NCI-H2171 treated with DMSO at 0.1 percent for 48 hours (cell line): Measurements from ENCODE around the gene PDLIM5.

Experiments
- DNase-seq: peaks from one replicate; lab custom pipeline; 2025; lab: John Stamatoyannopoulos, UW

PDLIM5 gene

DNA sequence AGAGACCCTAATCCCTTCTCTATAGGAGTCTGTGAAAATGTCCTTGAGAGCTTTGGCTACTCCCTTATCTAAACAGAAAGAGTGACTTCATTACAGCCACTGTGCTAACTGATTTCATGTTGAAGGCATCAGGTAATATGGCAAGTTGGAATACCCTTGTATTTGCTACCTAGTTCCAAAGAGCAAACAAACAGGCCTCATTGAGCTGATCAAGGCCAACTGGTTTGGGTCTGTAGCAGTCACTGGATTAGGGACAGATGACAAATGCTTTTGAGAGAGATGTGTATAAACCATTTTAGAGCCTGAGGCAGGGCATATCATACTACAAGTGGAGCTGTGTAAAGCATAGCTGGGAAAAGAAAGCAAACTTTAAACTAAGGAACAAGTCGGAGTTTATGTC, 22.9 kb upstream of the PDLIM5 start:
- DNase-seq = no peak

DNA sequence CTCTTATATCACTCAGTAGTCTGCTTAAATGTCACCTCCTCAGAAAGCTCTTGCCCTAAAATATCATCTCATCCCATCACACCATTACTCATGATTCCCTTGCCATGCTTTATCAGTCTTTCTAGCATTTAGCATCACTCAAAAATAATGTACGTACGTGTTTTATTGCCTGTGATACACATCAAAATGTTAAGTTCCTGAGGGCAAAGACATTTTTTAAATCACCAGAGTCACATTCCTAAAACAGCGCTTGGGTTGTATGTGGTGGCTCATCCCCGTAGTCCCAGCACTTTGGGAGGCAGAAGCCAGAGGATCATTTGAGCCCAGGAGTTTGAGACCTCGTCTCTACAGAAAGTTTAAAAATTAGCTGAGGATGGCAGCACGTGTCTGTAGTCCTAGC, 21.3 kb upstream of the PDLIM5 start:
- DNase-seq = no peak

- DNase-seq = no peak
These were observed 20.4 kb upstream of the PDLIM5 start for GRCh38 chr4:94431388-94431787.

DNA sequence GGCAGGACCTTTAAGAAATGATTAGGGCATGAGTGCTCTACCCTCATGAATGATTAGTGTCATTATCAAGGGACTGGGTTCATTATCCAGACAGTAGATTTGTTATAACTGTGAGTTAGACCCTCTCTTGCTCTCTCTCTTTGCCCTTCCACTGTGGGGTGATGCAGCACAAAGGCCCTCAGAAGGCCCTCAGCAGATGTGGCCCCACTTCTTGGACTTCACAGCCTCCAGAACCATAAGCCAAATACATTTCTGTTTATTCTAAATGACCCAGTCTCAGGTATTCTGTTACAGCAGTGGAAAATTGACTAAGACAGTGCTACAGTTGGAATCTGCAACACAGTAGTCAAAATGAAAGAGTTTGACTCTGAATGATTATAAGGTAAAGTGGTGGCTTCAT, 17.2 kb upstream of the PDLIM5 start:
- DNase-seq = no peak

GRCh38 chr4:94435874-94436273, 15.9 kb upstream of the PDLIM5 start:
- no peak for DNase-seq

DNA sequence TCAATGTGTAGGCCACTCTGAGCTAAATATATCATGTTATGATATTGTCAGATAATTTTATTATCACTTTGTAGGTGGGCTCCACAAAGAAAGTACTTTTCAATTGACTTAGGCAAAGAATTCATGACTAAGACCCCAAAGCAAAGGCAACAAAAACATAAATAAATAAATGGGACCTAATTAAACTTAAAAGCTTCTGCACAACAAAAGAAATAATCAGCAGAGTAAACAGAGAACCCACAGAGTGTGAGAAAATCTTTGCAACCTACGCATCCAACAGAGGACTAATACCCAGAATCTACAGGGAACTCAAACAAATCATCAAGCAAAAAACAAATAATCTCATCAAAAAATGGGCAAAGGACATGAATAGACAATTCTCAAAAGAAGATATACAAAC, 15.2 kb upstream of the PDLIM5 start:
- DNase-seq = no peak

GRCh38 chr4:94439606-94440005, 12.1 kb upstream of the PDLIM5 start:
- DNase-seq = no peak

- no peak for DNase-seq
These were observed 9.9 kb upstream of the PDLIM5 start for GRCh38 chr4:94441838-94442237.

DNA sequence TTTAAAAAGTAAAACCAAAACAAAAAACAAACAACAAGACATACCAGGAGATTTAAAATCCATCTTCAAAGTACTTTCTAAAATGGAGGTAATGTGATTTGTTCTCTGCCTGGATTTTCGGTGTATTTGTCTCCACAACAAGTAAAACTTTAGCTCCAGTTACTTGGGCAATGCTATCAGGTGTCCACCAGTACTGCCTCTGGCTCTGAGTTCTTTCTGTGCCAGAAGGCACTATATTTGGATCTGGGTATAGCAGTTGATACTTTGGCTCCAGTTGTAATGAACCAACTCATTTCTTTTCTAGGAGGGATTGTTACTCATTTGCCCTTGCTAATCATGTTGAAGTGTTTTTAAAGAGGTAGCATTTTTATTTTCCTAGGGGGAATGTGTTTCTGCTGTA, 9.5 kb upstream of the PDLIM5 start:
- no peak for DNase-seq

DNA sequence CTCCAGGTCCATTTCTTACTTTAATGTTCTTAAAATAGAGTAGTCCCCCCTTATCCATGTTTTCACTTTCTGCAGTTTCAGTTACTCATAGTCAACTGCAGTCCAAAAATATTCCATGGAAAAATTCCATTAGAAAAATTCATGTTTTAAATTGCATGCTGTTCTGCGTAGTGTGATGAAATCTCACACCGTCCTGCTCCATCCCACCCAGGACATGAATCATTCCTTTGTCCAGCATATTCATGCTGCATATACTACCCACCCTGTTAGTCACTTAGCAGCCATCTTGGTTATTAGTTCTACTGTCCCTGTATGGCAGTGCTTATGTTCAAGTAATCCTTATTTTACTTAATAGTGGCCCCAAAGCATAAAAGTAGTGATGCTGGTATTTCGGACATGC, 5.4 kb upstream of the PDLIM5 start:
- no peak for DNase-seq

DNA sequence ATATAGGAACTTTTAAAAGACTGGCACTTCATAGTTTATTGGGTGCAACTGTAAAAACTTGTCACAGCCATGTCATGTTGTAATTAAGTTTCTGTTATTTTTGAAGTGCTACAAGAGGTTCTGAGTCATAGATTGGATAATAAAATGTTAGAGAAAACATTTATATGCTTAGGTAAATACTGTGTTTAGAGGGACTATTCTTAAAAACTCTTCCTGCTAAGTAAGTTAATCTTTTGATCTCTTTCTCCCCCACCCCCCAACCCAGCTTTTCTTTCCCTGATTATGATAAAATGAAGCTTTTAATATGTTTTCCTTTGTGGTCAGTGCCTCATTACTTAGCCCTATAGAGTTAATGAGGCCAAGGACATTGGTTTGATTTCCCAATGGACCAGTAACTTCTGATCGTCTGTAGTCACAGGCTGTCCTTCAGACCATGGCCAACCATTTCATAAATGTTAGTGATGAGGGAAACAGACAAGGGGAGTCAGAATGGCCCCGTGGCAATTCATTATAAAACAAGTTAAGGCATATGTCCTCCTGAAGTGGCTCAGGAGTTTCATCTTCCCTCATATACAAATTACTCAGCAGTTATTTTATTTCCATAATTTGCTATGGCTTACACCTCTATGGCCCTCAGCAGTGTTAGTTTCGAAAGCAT, 3.9 kb upstream of the PDLIM5 start:
- DNase-seq = no peak

- no peak for DNase-seq
These were observed 2.8 kb upstream of the PDLIM5 start for GRCh38 chr4:94448815-94449375.

DNA sequence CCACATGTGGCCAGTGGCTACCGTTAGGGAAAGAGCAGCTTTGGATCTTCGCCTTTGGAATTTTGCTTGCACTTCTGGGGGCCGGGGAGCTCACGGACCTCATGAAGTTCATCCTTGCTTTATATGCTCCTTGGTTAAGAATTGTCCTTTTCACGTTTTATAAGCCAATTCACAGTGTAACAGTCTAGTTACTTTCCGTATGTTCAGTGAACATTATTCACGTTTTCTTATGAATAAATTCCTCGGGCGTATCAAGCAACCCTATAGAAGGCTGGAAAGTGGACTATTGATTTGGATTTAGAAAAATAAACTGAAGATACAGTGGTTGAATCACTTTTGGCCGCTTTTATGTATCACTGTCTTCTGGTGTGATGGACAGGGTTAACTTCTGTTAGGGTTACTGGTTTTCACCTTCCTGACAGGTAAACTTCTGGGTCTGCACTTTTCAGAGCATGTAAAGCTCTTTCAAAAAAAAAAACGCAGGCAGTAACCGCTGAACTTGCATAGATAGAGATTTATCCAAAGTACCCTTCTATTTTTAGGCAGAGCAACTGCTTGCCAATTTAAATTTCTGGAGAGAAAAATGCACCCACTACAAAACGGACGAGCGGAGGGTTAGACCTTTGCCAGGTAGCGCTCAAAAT, 569 bp upstream of the PDLIM5 start:
- DNase-seq = no peak

DNA sequence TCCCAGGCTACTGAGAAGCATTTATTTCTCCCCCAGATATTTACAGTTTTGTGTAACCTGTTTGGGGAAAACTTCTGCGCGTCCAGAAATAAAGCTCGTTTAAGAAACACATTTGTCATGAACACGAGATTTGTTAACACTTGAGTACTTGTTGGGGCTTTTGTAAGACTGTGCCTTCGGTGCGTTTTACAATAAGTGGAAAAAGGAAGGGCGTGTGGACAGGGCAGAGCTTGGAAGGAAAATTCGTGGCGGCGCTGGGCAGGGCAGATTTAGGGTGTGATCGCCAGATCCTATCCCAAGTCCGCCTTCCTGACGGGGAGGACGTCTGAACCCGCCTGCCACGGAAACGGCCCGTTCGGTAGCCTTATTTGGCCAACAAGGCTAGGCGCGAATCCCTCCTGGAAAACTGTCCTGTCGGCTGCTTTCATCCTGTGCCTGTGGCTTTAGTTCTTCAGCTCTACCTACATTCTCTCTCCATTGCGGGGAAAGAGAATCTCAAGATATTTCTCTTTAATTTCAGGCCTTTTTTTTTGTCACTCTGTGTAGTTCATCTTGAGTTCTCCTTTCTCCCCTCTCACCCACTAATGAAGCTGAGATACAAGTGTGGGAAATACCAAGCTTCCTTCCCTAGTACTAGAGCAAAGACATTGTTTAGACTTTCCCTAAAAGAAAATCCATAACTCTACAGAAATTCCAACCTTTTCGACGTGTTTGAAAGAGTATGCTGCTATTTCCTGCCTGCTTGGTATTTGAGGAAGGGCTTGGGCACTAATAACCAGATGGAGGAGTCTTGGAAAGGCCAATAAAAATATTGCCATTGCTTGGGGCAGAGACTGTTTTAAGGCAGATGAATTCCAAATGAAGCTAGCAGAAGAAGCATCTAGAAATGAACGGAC, 982 bp downstream of the PDLIM5 start:
- DNase-seq = peak; percentile 41

GRCh38 chr4:94453391-94453963, 1.7 kb downstream of the PDLIM5 start:
- DNase-seq = no peak

- no peak for DNase-seq
These were observed 2.7 kb downstream of the PDLIM5 start for GRCh38 chr4:94454405-94454804.

GRCh38 chr4:94455081-94455480, 3.3 kb downstream of the PDLIM5 start:
- DNase-seq = no peak

GRCh38 chr4:94457692-94458106, 6.0 kb downstream of the PDLIM5 start:
- DNase-seq = no peak

DNA sequence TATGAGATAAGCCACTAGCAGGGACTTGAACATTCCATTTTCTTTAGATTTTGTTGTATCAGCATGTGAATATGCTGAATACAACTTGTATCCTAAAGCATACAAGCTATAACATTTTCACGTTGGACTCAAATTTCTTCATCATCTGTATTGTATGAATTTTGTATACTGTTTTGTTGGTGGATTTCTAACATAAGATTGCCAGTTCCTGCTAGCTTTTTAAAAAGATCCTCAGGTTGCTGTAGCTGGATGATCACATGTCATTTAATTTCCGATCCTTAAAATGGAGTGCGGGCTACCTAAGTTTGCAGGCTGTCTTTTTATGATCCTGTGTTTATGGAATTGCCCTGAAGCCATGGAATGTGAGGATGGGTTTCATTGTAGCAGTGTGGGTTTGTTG, 6.9 kb downstream of the PDLIM5 start:
- no peak for DNase-seq

- no peak for DNase-seq
These were observed 7.9 kb downstream of the PDLIM5 start for GRCh38 chr4:94459462-94460161.

GRCh38 chr4:94461506-94461905, 9.8 kb downstream of the PDLIM5 start:
- no peak for DNase-seq

GRCh38 chr4:94462572-94462971, 10.8 kb downstream of the PDLIM5 start:
- no peak for DNase-seq
